IPS DF 6.9 (cell line): ENCODE measurements around the gene APRT.

Experiments used
- DNase-seq: peaks from one replicate; pipeline ENCODE4 v3.0.0-alpha.2; 2013; ENCODE audit warnings: low read depth, low spot score
- H3K27ac ChIP-seq: one replicate; pipeline ENCODE4 v1.5.1; 2013; ENCODE audit warnings: low read length, control low read depth
- H3K27me3 ChIP-seq: 2 replicates; pipeline ENCODE4 v1.6.1; 2013; ENCODE audit warnings: mild to moderate bottlenecking, low read length; ENCODE audit not compliant: control insufficient read depth, insufficient read depth
- H3K36me3 ChIP-seq: 2 replicates; pipeline ENCODE4 v1.6.1; 2013; ENCODE audit warnings: low read length; ENCODE audit not compliant: control insufficient read depth, insufficient read depth
- H3K4me1 ChIP-seq: 2 replicates; pipeline ENCODE4 v1.6.1; 2013; ENCODE audit warnings: low read length; ENCODE audit not compliant: control insufficient read depth, insufficient read depth
- H3K4me3 ChIP-seq: 2 replicates; pipeline ENCODE4 v1.5.1; 2013; ENCODE audit warnings: mild to moderate bottlenecking, low read length
- H3K9me3 ChIP-seq: 2 replicates; pipeline ENCODE4 v1.6.1; 2013; ENCODE audit warnings: low read length, inconsistent platforms; ENCODE audit not compliant: control insufficient read depth, insufficient read depth
- WGBS: extraction: QIAGEN DNeasy Blood & Tissue Kit; methylation state at CpG from one replicate; pipeline ENCODE4 v1.1.7; 2013; ENCODE audit warnings: mixed read lengths, missing lambda C conversion rate; ENCODE audit not compliant: insufficient read length, insufficient coverage; 5-methylcytosine and 5-hydroxymethylcytosine counted together

The APRT gene

DNA sequence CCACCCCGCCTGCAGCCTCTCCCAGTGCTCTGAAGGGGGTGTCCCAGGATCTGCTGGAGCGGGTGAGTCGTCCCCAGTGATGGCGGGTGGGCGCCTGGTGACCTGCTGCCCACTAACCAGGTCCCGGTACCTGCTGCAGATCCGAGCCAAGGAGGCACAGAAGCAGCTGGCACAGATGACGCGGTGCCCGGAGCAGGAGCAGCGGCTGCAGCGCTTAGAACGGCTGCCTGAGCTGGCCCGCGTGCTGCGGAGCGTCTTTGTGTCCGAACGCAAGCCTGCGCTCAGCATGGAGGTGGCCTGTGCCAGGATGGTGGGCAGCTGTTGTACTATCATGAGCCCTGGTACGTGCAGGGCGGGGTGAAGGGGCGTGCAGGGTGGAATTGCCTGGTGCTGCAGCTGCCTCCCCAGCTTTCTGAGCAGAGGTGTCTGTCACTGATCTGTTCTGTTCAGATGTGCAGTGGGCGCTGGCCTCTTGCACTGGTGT, 4.5 kb downstream of the APRT start:
- Histone ChIP-seq H3K27ac (no peak overlapping the region), H3K4me1 (peaks cover 3% of the 10 kb centered on the region; the same call in 1 of the 2 replicates), H3K27me3 (no peaks in the 10 kb centered on the region), H3K36me3 (peaks cover 52% of the 10 kb centered on the region), H3K4me3 (no peak overlapping the region), H3K9me3 (no peaks in the 10 kb centered on the region)
- no peak for DNase-seq
- WGBS = no CpG with 5 or more reads among the region's 24 CpGs

DNA sequence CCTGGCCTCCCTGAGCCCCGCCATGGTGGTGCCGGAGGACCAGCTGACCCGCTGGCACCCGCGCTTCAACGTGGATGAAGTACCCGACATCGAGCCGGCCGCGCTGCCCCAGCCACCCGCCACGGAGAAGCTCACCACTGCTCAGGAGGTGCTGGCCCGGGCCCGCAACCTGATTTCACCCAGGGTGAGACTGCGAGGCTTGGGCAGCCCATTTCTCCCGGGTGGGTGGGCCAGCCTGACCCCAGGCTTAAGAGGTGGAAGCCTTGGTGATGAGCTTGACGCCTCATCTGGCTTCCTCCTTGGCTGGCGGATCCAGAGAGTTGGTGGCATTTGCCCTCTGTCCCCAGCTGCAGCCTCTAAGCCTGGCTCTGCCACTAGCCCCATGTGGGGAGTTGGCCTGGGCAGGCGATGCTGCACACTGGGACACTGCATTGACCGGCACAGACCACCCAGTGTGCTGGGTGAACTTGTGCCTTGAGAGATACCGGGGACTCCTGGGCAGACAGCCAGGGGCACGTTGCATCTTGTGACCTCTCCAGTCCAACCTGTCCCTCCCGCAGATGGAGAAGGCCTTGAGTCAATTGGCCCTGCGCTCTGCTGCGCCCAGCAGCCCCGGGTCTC, 5.1 kb downstream of the APRT start:
- no peak overlapping the region for H3K27ac ChIP-seq
- H3K27me3 ChIP-seq = no peaks in the 10 kb centered on the region
- H3K4me3 ChIP-seq = no peak overlapping the region
- peaks cover 52% of the 10 kb centered on the region for H3K36me3 ChIP-seq
- no peaks in the 10 kb centered on the region for H3K9me3 ChIP-seq
- no CpG with 5 or more reads among the region's 27 CpGs for WGBS
- DNase-seq = no peak
- peaks cover 3% of the 10 kb centered on the region; the same call in 1 of the 2 replicates for H3K4me1 ChIP-seq

DNA sequence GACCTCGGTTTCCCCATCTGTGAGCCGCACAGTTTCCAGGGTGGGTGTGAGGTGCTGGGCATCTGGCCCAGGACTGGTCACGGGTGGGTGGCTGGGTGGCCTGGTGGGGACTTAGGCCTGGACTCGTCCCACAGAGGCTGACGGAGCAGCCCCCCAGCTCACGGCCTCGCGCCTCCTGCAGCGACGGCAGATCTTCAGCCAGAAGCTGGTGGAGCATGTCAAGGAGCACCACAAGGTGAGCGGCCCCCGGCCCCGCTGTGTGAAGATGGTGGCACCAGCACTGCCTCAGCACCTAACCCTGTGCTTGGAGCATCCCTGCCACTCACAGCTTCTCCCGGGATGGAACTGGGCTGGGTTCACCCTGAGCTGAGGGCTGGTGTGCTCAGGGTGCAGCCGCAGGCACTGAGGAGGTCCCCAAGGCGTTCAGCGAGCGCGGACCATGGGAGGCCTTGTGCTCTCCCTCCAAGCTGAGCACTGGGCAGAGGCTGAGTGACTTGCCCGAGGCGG, 5.8 kb downstream of the APRT start:
- Histone ChIP-seq H3K4me3 (no peak overlapping the region), H3K9me3 (no peaks in the 10 kb centered on the region), H3K4me1 (peaks cover 3% of the 10 kb centered on the region; the same call in 1 of the 2 replicates), H3K27me3 (no peaks in the 10 kb centered on the region), H3K27ac (no peak overlapping the region), H3K36me3 (peaks cover 52% of the 10 kb centered on the region)
- WGBS = no CpG with 5 or more reads among the region's 21 CpGs
- no peak for DNase-seq

DNA sequence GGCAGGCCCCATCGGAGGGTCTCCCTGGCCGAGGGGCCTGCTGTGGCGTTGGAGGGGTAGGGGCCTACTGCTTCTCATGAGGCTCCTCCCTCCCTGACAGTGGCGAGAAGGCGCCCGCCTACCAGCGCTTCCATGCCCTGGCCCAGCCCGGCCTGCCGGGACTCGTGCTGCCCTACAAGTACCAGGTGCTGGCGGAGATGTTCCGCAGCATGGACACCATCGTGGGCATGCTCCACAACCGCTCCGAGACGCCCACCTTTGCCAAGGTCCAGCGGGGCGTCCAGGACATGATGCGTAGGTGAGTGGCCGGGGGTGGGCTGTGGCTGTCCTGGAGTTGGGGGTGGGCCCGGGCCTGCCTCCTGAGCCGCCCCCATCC, 6.4 kb downstream of the APRT start:
- no CpG with 5 or more reads among the region's 22 CpGs for WGBS

DNA sequence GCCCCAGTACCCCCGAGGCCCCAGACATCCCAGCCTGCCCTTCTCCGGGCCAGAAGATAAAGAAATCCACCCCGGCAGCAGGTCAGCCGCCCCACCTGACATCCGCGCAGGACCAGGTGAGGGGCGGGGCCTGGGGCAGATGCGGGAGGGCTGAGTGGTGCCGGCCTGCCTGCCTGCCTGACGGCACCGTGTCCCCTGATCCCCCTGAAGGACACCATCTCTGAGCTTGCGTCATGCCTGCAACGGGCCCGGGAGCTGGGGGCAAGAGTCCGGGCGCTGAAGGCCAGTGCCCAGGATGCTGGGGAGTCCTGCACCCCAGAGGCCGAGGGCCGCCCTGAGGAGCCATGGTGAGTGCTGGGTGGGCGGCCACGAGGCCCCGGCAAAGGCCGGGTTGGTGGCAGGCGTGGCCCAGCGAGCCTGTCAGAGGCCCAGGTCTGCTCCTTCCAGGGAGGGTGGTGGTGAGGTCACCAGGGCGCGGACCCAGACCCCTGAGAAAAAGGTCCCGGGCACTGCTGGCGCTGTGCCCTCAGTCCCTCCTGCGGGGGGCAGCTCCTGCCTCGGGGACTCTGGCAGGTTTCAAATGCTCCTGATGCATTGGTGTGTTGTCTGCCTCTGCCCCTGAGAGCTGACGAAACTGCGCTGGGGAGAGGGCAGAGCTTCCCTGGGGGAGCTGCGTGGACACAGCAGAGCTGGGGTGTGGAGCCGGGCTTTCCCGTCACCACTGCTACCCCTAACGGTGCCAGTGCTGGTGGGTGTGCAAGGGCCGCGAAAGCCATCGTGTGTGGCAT, 7.0 kb downstream of the APRT start:
- Histone ChIP-seq H3K36me3 (peaks cover 47% of the 10 kb centered on the region), H3K27me3 (no peaks in the 10 kb centered on the region), H3K27ac (no peak overlapping the region), H3K9me3 (no peaks in the 10 kb centered on the region), H3K4me1 (no peaks in the 10 kb centered on the region; the same call in 1 of the 2 replicates), H3K4me3 (peak overlapping the region; percentile 88; the same call in 1 of the 2 replicates)
- WGBS = no CpG with 5 or more reads among the region's 39 CpGs
- no peak for DNase-seq

More for the DNA sequence above, 6.4 kb downstream of the APRT start:
- Histone ChIP-seq H3K27ac (no peak overlapping the region), H3K36me3 (peaks cover 52% of the 10 kb centered on the region), H3K4me1 (peaks cover 3% of the 10 kb centered on the region; the same call in 1 of the 2 replicates), H3K9me3 (no peaks in the 10 kb centered on the region), H3K4me3 (no peak overlapping the region), H3K27me3 (no peaks in the 10 kb centered on the region)
- no peak for DNase-seq

DNA sequence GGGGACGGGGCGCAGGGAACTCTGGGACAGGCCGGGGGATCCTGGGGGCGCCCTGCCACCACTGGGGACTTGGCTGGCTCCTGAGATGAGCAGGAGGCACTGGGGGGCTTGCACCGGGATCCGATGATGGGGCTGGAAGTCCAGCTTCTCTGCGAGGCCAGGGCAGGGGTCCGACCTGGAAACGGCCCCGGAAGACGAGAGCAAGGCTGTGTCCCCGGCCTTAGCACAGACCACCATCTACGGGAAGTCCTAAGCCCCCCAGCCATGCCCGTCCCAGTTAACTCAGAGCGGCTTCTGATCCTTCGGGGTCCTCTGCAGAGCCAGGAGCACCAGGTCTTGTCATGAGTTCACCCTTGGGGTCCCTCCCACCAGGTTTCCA, 7.6 kb downstream of the APRT start:
- Histone ChIP-seq H3K27me3 (no peaks in the 10 kb centered on the region), H3K9me3 (no peaks in the 10 kb centered on the region), H3K27ac (no peak overlapping the region), H3K36me3 (peaks cover 41% of the 10 kb centered on the region), H3K4me1 (no peaks in the 10 kb centered on the region; the same call in 1 of the 2 replicates), H3K4me3 (peak overlapping the region; percentile 88)
- DNase-seq = no peak
- WGBS = no CpG with 5 or more reads among the region's 16 CpGs

DNA sequence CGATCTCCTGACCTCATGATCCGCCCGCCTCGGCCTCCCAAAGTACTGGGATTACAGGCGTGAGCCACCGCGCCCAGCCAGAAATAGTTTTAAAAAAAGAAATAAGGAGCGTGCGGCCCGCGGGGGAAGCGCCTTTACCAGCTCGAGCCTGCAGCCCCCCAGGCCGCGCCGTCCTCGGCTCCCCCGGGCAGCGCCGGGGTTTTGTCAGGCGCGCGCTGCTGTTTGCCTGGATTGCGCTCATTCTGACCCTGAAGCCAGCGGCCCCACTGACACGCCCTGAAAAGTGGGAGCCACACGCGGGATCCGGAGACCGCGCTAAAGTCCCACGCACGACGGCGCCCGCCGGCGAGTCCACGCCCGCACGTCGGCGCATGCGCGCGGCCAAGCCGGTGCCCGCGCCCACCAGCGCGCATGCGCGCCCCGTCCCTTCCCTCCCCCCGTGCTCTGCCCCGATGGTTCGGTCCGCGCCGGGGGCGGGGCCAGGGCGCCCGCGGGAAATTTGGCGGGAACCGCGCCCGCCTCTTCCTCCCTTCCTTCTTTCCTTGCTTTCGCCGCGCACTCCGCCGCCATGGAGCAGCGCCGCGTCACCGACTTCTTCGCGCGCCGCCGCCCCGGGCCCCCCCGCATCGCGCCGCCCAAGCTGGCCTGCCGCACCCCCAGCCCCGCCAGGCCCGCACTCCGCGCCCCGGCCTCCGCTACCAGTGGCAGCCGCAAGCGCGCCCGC, 8.3 kb downstream of the APRT start, which contains the start of gene CDT1:
Gene CDT1, plus strand, starts transcription at position 526 of the 724 bp plus-strand sequence. Its CDS starts 43 bp downstream, at position 569.
- Histone ChIP-seq H3K27me3 (no peaks in the 10 kb centered on the region), H3K4me3 (peak within 1 kb of the TSS; percentile 88), H3K27ac (no peak within 1 kb of the TSS), H3K36me3 (peaks cover 38% of the 10 kb centered on the region), H3K4me1 (no peaks in the 10 kb centered on the region; the same call in 1 of the 2 replicates), H3K9me3 (no peaks in the 10 kb centered on the region)
- WGBS = no CpG with 5 or more reads among the region's 98 CpGs
- DNase-seq = no peak

DNA sequence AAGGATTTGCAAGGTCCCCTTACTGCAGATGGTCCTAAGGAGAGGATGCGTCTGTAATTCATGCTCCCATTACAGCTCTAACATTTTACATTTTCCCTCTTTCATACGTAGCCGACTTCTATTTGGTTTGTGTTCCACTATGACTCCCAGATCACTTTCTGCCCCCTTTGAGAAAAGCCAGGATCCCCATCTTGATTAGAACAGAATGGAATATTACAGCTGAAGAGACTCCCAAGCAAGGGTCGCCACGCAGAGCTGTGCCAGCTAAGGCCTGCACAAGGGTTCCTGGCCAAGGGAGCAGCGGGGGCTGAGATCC, 11.5 kb downstream of the APRT start:
- no CpG with 5 or more reads among the region's 6 CpGs for WGBS
- Histone ChIP-seq H3K27ac (no peak overlapping the region), H3K36me3 (peaks cover 7% of the 10 kb centered on the region), H3K4me3 (no peak overlapping the region), H3K4me1 (no peaks in the 10 kb centered on the region; the same call in 1 of the 2 replicates), H3K9me3 (no peaks in the 10 kb centered on the region), H3K27me3 (no peaks in the 10 kb centered on the region)
- no peak for DNase-seq

DNA sequence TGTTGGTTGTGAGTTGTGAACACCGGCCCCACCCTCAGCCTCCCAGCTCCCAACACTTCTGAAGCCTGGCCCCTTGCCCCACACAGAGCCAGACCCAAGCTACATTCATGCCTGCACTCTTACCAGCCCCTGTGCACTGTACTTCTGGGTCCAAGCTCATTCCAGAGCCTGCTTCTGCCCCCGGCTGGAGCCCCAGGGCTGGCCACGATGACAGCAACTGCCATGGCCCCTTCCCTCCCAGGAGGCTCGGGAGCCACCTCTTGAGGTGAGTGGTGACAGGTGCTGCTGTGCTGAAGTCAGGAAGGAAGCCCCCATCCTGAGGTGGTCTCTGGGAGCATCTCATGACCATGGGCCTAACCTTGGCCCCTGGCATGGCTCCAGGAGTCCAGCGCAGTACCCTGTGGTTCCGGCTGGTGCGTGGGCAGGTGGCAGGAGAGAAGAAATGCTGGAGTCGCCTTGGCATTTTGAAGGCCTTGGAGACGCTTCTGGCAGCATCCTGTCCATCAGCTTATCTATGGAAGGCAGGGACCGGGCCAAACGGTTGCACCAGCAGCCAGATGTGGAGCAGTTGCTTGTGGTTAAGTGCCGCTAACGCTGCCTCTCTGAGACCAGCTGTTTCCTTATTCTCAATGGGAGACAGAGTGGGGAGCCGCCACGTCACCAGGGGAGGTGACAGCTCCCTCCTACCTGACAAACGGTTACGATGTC, 12.0 kb downstream of the APRT start:
- H3K4me1 ChIP-seq = no peaks in the 10 kb centered on the region; the same call in 1 of the 2 replicates
- WGBS = no CpG with 5 or more reads among the region's 17 CpGs
- peaks cover 2% of the 10 kb centered on the region for H3K36me3 ChIP-seq
- no peak overlapping the region for H3K4me3 ChIP-seq
- H3K9me3 ChIP-seq = no peaks in the 10 kb centered on the region
- no peak for DNase-seq
- H3K27ac ChIP-seq = no peak overlapping the region
- no peaks in the 10 kb centered on the region for H3K27me3 ChIP-seq
